ENCODE measurements around the gene RNASEH2A. TPM values are rescaled to one million over a fixed set of nuclear protein-coding genes. Genes with fewer than 3 reads are reported as not detected.

RNASEH2A gene
- total and polyA plus RNA-seq, 2 of the 4 experiments (the other 2 are of a cell fraction) = 34.9 to 44.6 TPM

DNA sequence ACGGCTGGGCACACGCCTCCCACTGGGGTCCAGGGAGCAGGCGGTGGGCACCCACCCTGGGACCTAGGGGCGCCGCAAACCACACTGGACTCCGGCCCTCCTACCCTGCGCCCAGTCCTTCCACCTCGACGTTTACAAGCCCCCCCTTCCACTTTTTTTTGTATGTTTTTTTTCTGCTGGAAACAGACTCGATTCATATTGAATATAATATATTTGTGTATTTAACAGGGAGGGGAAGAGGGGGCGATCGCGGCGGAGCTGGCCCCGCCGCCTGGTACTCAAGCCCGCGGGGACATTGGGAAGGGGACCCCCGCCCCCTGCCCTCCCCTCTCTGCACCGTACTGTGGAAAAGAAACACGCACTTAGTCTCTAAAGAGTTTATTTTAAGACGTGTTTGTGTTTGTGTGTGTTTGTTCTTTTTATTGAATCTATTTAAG, 13.5 kb upstream of the RNASEH2A start:
- Histone ChIP-seq H2AK9ac (replicated peaks; ENCODE audit: low read depth, low read length, poor library complexity) (peak overlapping the region; percentile 97), H3K56ac (ENCODE audit: extremely low read depth, insufficient read depth, low read length) (peak overlapping the region; percentile 70), H2BK20ac (ENCODE audit: low read depth, low read length) (no peak overlapping the region), H2AFZ (replicated peaks; ENCODE audit: low read length, poor library complexity) (peak overlapping the region; percentile 81), H3K4me3 (ENCODE audit: insufficient read depth, low read depth, low read length) (peak overlapping the region; percentile 97), H2BK5ac (ENCODE audit: low read depth, low read length, poor library complexity, severe bottlenecking) (peak overlapping the region; percentile 92), H3K4me1 (ENCODE audit: control insufficient read depth, insufficient read depth, low read length) (peaks cover 19% of the 10 kb centered on the region), H2BK15ac (ENCODE audit: low read depth, low read length) (no peak overlapping the region), H2AK5ac (ENCODE audit: low read depth, low read length) (peak overlapping the region; percentile 72), H3K9me3 (ENCODE audit: control insufficient read depth, insufficient read depth, low read length) (no peaks in the 10 kb centered on the region), H3K23ac (ENCODE audit: low read depth, low read length) (peak overlapping the region; percentile 69), H3K27me3 (ENCODE audit: control insufficient read depth, insufficient read depth, low read length) (no peaks in the 10 kb centered on the region), H3K14ac (replicated peaks; ENCODE audit: low read depth, low read length) (peak overlapping the region; percentile 95), H4K8ac (ENCODE audit: low read depth in 2 of 2, low read length in 2 of 2) (peak overlapping the region; percentile 10 to 88; a peak in 2 of 4 replicates), H2BK120ac (ENCODE audit: low read depth, low read length) (peak overlapping the region; percentile 17; the same call in 1 of the 2 replicates), H4K91ac (ENCODE audit: insufficient read depth, low read depth, low read length) (peak overlapping the region; percentile 64; the same call in 1 of the 2 replicates), H3K36me3 (ENCODE audit: control insufficient read depth, insufficient read depth, low read length) (no peaks in the 10 kb centered on the region), H4K20me1 (ENCODE audit: insufficient read depth, low read length) (peaks cover 20% of the 10 kb centered on the region), H3K18ac (ENCODE audit: low read depth, low read length) (peak overlapping the region; percentile 64; the same call in 1 of the 2 replicates), H3K9ac (ENCODE audit: low read depth, low read length) (peak overlapping the region; percentile 80), H3K79me1 (ENCODE audit: low read depth in 1 of 2, low read length in 2 of 2) (peaks cover 0 to 39% of the 10 kb centered on the region in 2 experiments; a peak in 2 of 4 replicates), H3K4ac (ENCODE audit: low read depth, low read length) (peak overlapping the region; percentile 83), H3K4me2 (ENCODE audit: low read depth, low read length) (peak overlapping the region; percentile 88), H3K27ac (ENCODE audit: insufficient read depth, low read length) (peak overlapping the region; percentile 85), H4K5ac (ENCODE audit: low read depth, low read length) (peak overlapping the region; percentile 62; the same call in 1 of the 2 replicates), H3K9me1 (ENCODE audit: insufficient read depth, low read length) (no peaks in the 10 kb centered on the region; the same call in none of the 2 replicates)
- ChIA-PET POLR2A (ENCODE audit: unreplicated experiment) (interaction anchor here (0.6 to 2.4 kb wide), 5 partner anchors 10 to 243 kb away, joined by 3 to 11 read pairs (median 5); no protein-coding TSS in a partner anchor), CTCF (interaction anchor here (1.1 to 3.0 kb wide), 5 partner anchors 15 to 35 kb away, joined by 3 to 14 read pairs (median 8); no protein-coding TSS in a partner anchor)
- intact Hi-C loops (cut with micrococcal nuclease) = no loop called here
- DNase-seq (no peak), ATAC-seq (ENCODE audit: low read depth) (no peak)
- TF ChIP-seq CTCF (conservative IDR thresholded peaks at IDR 0.05; ENCODE audit: low read depth, low read length) (no peak), MAZ (IDR thresholded peaks at IDR 0.05; ENCODE audit: borderline replicate concordance, low read depth, low read length) (peak; percentile 32; the same call in 1 of the 2 replicates), FOS (IDR thresholded peaks at IDR 0.05; ENCODE audit: low read depth, low read length) (peak; percentile 44; the same call in 1 of the 2 replicates), CEBPB (IDR thresholded peaks at IDR 0.05; ENCODE audit: low read depth, low read length) (no peak)
- TF ChIP-seq, protein P1, sequence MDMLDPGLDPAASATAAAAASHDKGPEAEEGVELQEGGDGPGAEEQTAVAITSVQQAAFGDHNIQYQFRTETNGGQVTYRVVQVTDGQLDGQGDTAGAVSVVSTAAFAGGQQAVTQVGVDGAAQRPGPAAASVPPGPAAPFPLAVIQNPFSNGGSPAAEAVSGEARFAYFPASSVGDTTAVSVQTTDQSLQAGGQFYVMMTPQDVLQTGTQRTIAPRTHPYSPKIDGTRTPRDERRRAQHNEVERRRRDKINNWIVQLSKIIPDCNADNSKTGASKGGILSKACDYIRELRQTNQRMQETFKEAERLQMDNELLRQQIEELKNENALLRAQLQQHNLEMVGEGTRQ (IDR thresholded peaks at IDR 0.05; ENCODE audit: low read depth, low read length) = no peak
- dilution Hi-C loops (cut with HindIII; ENCODE audit: low sequenced_read_pairs, unreplicated experiment) = no loop called here
- no TSS peak for BruUV-seq (replicated peaks)
- WGBS, 2 experiments (ENCODE audit: extremely low coverage in 2 of 2, insufficient read length in 1 of 2) = no CpG with 5 or more reads among the region's 22 CpGs
- in situ Hi-C loops (cut with MboI; ENCODE audit: low sequenced_read_pairs) = loop anchor here (25.0 kb wide), 1 partner anchor 1044 kb away; no protein-coding TSS in a partner anchor
